ENCODE measurements around the gene PAPPA.

The PAPPA gene

DNA sequence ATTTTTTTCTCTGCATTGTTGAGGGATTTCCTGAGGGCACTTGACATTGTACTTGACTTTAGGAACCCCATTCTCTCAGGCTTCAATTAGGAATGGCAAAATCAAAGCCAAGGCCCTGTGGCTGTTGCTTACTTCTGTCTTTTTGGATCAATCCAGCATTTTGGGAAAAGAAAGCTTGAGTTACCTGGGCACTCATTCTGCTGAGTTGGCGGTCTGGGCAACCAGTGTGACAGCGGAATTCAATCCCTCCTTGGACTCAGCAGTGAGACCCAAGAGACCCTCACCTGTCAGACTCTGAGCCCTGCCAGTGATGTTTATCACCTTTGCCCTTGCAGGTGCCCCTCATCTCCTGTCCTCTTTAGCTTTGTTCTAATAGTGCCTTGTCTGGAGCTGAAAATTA lies 225.3 kb downstream of the PAPPA start:
- TF ChIP-seq EZH2 (IDR thresholded peaks at IDR 0.05) (no peak), POLR2AphosphoS5 (IDR thresholded peaks at IDR 0.05; ENCODE audit: borderline replicate concordance, low read depth, low read length) (no peak), FOXP2 (optimal IDR thresholded peaks at IDR 0.05; ENCODE audit: control extremely low read depth, extremely low read length, insufficient read depth) (no peak)
- H3K9ac ChIP-seq (ENCODE audit: insufficient read length) = no peak overlapping the region
- peaks cover 99% of the 10 kb centered on the region for H3K36me3 ChIP-seq (ENCODE audit: insufficient read depth, low read length)
- no peak overlapping the region for H3K4me3 ChIP-seq
- no peak overlapping the region for H3K27ac ChIP-seq
- no peak for DNase-seq (ENCODE audit: low read depth, low spot score)
- H3K9me3 ChIP-seq (ENCODE audit: low read depth, low read length) = no peaks in the 10 kb centered on the region

DNA sequence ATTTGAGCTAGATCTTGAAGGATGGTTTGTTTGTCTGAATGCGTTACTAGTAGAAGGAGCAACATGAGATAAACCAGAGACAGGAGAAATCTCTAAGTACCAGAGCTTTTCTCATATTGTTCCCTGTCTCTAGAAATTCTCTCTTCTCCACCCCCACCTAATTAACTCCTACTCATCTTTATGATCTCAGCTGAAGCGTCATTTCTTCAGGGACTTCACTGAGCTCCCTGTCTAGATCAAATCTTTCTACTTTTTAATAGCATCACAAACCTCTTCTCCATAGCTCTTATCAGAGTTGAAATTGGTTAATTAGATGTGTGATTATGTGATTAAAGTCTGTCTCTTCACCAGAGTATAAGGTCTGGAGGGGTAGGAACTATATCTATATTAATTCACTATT lies 226.2 kb downstream of the PAPPA start:
- no peak for DNase-seq (ENCODE audit: low read depth, low spot score)
- TF ChIP-seq FOXP2 (optimal IDR thresholded peaks at IDR 0.05; ENCODE audit: control extremely low read depth, extremely low read length, insufficient read depth) (no peak), EZH2 (IDR thresholded peaks at IDR 0.05) (no peak), POLR2AphosphoS5 (IDR thresholded peaks at IDR 0.05; ENCODE audit: borderline replicate concordance, low read depth, low read length) (no peak)
- Histone ChIP-seq H3K9me3 (ENCODE audit: low read depth, low read length) (no peaks in the 10 kb centered on the region), H3K27ac (no peak overlapping the region), H3K36me3 (ENCODE audit: insufficient read depth, low read length) (peaks cover 99% of the 10 kb centered on the region), H3K4me3 (no peak overlapping the region), H3K9ac (ENCODE audit: insufficient read length) (no peak overlapping the region)

DNA sequence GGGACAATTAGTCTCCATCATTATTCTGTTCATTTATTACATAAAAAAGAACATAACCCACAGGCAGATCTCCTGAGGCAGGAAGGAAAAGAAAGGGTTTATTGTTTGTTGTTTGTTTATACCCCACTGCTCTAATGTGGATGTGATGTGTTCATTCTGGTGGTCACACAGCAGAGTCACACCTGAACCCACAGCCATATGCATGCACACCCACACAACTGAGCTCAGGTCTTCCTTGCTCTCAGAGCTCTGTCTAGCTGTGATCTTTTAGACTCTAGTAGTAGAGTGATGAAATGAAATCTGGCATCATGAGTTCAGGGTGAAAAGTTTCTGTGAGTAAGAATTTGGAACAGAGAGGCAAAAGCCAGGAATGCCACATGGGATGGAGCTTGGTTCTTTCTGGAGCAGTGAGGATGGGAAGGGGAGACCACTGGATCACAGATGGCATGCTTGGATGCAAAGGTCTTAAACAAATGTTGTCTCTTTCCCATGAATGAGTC lies 227.0 kb downstream of the PAPPA start:
- Histone ChIP-seq H3K9me3 (ENCODE audit: low read depth, low read length) (no peaks in the 10 kb centered on the region), H3K9ac (ENCODE audit: insufficient read length) (no peak overlapping the region), H3K4me3 (no peak overlapping the region), H3K36me3 (ENCODE audit: insufficient read depth, low read length) (peaks cover 98% of the 10 kb centered on the region), H3K27ac (no peak overlapping the region)
- no peak for DNase-seq (ENCODE audit: low read depth, low spot score)
- TF ChIP-seq FOXP2 (optimal IDR thresholded peaks at IDR 0.05; ENCODE audit: control extremely low read depth, extremely low read length, insufficient read depth) (no peak), EZH2 (IDR thresholded peaks at IDR 0.05) (no peak), POLR2AphosphoS5 (IDR thresholded peaks at IDR 0.05; ENCODE audit: borderline replicate concordance, low read depth, low read length) (no peak)

DNA sequence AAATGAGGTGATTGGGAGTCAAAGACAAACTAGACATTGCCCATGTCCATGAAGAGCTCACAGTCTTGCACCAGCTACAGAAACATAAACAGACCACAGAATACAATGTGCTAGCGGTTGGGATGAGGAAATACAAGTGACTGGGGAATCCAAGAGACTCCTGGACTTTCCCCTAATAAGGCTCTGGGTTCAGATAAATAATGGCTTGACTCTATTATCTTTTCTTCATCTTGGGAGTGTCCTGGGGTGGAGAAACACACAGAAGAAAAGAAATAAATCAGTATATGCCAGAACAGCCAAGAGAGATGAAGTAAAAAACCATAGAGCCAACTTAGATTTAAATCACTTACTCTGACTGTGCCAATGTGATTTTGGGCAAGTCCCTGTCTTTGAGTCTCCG lies 227.8 kb downstream of the PAPPA start:
- H3K9ac ChIP-seq (ENCODE audit: insufficient read length) = no peak overlapping the region
- no peak for TF ChIP-seq FOXP2 (optimal IDR thresholded peaks at IDR 0.05; ENCODE audit: control extremely low read depth, extremely low read length, insufficient read depth)
- no peak for TF ChIP-seq EZH2 (IDR thresholded peaks at IDR 0.05)
- no peak for TF ChIP-seq POLR2AphosphoS5 (IDR thresholded peaks at IDR 0.05; ENCODE audit: borderline replicate concordance, low read depth, low read length)
- peaks cover 98% of the 10 kb centered on the region for H3K36me3 ChIP-seq (ENCODE audit: insufficient read depth, low read length)
- peak overlapping the region; percentile 51; the same call in 1 of the 2 replicates for H3K27ac ChIP-seq
- no peaks in the 10 kb centered on the region for H3K9me3 ChIP-seq (ENCODE audit: low read depth, low read length)
- H3K4me3 ChIP-seq = no peak overlapping the region
- no peak for DNase-seq (ENCODE audit: low read depth, low spot score)

DNA sequence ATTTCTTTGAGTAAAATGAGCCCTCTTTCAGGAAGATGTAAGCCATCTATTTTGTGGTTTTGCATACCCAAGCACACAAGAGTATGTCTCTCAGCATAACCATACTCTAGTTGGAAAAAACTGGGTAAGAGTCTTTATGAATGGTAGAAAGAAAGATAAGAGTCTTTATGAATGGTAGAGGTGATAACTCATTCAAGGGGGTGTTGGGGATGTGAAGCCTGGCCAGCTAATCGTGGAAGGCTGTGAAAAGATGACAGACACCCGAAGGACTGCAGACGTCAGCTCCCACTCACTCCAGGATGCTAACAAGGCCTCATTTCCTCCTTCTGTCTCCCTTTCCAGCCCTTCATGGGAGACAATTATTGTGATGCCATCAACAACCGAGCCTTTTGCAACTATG lies 228.5 kb downstream of the PAPPA start:
- TF ChIP-seq EZH2 (IDR thresholded peaks at IDR 0.05) (no peak), FOXP2 (optimal IDR thresholded peaks at IDR 0.05; ENCODE audit: control extremely low read depth, extremely low read length, insufficient read depth) (no peak), POLR2AphosphoS5 (IDR thresholded peaks at IDR 0.05; ENCODE audit: borderline replicate concordance, low read depth, low read length) (no peak)
- no peak overlapping the region for H3K9ac ChIP-seq (ENCODE audit: insufficient read length)
- DNase-seq (ENCODE audit: low read depth, low spot score) = no peak
- H3K36me3 ChIP-seq (ENCODE audit: insufficient read depth, low read length) = peaks cover 98% of the 10 kb centered on the region
- H3K4me3 ChIP-seq = no peak overlapping the region
- no peaks in the 10 kb centered on the region for H3K9me3 ChIP-seq (ENCODE audit: low read depth, low read length)
- peak overlapping the region; percentile 51; the same call in 1 of the 2 replicates for H3K27ac ChIP-seq

DNA sequence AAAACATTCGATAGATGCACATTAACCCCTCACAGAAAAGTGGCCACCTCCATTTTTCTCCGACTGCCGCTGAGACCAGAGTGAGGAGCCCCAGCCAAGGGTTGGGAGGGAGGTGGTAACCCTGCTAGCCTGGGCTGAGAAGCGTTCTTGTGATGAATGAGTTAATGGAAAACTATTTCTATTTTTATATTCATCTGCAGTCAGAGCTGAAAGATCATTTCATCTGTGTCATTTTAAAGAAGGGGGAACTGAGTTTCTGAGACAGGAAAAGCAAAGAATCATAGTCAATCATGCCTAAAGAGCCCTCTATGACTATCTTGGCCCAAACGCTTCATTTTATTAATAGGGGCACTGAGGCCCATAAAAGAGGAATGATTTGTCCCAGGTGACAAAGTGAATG lies 229.5 kb downstream of the PAPPA start:
- Histone ChIP-seq H3K4me3 (no peak overlapping the region), H3K27ac (peak overlapping the region; percentile 48; the same call in 1 of the 2 replicates), H3K36me3 (ENCODE audit: insufficient read depth, low read length) (peaks cover 98% of the 10 kb centered on the region), H3K9me3 (ENCODE audit: low read depth, low read length) (no peaks in the 10 kb centered on the region), H3K9ac (ENCODE audit: insufficient read length) (no peak overlapping the region)
- no peak for DNase-seq (ENCODE audit: low read depth, low spot score)
- no peak for TF ChIP-seq FOXP2 (optimal IDR thresholded peaks at IDR 0.05; ENCODE audit: control extremely low read depth, extremely low read length, insufficient read depth)
- TF ChIP-seq EZH2 (IDR thresholded peaks at IDR 0.05) = no peak
- TF ChIP-seq POLR2AphosphoS5 (IDR thresholded peaks at IDR 0.05; ENCODE audit: borderline replicate concordance, low read depth, low read length) = no peak

DNA sequence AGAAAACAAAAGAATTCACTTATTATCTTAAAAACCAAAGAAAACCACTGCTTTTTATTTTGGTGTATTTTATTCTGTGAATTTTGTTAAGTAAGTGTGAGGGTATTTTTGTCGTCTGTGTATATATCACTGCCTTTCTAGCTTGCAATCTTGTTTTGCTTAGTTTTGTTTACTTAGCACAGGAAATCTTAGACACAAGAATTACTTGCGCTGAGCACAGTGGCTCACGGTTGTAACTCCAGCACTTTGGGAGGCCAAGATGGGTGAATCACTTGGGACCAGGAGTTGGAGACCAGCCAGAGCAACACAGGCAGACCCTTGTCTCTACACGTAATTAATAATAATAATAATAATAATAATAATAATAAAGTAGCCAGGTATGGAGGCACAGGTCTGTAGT lies 230.3 kb downstream of the PAPPA start:
- peaks cover 98% of the 10 kb centered on the region for H3K36me3 ChIP-seq (ENCODE audit: insufficient read depth, low read length)
- TF ChIP-seq EZH2 (IDR thresholded peaks at IDR 0.05) (no peak), FOXP2 (optimal IDR thresholded peaks at IDR 0.05; ENCODE audit: control extremely low read depth, extremely low read length, insufficient read depth) (no peak), POLR2AphosphoS5 (IDR thresholded peaks at IDR 0.05; ENCODE audit: borderline replicate concordance, low read depth, low read length) (no peak)

DNA sequence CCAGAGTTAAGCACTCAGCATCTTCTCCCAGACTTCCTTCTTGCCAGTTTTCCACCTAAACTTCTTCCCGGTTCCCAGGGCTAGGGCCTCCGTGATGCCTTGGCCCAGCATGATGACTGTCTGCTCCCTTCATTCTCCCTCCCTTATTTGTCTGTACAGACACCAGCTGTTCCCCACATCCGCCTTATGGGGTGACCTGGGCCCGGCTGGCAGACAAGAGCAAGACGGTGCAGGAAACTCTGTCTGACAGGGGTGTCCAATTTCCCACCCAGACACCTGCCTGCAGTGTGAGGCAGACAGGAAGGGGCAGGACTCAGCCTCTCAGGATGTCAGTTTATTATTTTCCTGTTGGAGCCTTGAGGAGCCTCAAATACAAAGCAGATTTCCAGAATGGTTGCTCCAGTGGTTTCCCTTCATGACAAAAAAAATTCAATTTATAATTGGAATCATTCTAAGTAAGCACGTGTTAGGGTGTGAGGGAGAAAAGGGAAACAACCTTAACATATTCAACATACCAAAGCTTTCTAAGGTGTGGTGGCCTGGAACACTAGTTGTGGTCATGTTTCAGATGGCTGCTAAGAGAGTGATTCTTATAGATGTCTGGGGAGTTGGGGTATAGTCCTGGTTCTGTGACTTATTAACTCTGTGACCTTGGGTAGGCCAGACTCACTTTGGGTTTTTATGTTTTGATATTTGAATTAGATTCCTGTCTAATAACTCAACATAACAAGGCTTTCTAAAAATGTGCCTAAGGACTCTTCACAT lies 234.5 kb downstream of the PAPPA start:
- Histone ChIP-seq H3K9ac (ENCODE audit: insufficient read length) (no peak overlapping the region), H3K36me3 (ENCODE audit: insufficient read depth, low read length) (peaks cover 98% of the 10 kb centered on the region), H3K4me3 (no peak overlapping the region), H3K27ac (peak overlapping the region; percentile 32; the same call in 1 of the 2 replicates), H3K9me3 (ENCODE audit: low read depth, low read length) (no peaks in the 10 kb centered on the region)
- TF ChIP-seq POLR2AphosphoS5 (IDR thresholded peaks at IDR 0.05; ENCODE audit: borderline replicate concordance, low read depth, low read length) (no peak), EZH2 (IDR thresholded peaks at IDR 0.05) (no peak), FOXP2 (optimal IDR thresholded peaks at IDR 0.05; ENCODE audit: control extremely low read depth, extremely low read length, insufficient read depth) (no peak)
- no peak for DNase-seq (ENCODE audit: low read depth, low spot score)

More for the DNA sequence above, 230.3 kb downstream of the PAPPA start:
- Histone ChIP-seq H3K9ac (ENCODE audit: insufficient read length) (no peak overlapping the region), H3K9me3 (ENCODE audit: low read depth, low read length) (no peaks in the 10 kb centered on the region), H3K4me3 (no peak overlapping the region), H3K27ac (no peak overlapping the region)
- no peak for DNase-seq (ENCODE audit: low read depth, low spot score)
